ENCODE measurements around the gene IMP4. TPM values are rescaled to one million over a fixed set of nuclear protein-coding genes. Genes with fewer than 3 reads are reported as not detected.
"Not testable (repeated sequence)": the region's sequence is repeated elsewhere in the genome, so short reads cannot be mapped to it uniquely, and the experiment has no call there.

IMP4 gene, protein sequence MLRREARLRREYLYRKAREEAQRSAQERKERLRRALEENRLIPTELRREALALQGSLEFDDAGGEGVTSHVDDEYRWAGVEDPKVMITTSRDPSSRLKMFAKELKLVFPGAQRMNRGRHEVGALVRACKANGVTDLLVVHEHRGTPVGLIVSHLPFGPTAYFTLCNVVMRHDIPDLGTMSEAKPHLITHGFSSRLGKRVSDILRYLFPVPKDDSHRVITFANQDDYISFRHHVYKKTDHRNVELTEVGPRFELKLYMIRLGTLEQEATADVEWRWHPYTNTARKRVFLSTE
- 66.4 TPM for polyA plus RNA-seq (2013, experiment 1 of 2; ENCODE audit: insufficient read length)
- polyA plus RNA-seq (2013, experiment 2 of 2; ENCODE audit: insufficient read length) = 49.2 TPM

DNA sequence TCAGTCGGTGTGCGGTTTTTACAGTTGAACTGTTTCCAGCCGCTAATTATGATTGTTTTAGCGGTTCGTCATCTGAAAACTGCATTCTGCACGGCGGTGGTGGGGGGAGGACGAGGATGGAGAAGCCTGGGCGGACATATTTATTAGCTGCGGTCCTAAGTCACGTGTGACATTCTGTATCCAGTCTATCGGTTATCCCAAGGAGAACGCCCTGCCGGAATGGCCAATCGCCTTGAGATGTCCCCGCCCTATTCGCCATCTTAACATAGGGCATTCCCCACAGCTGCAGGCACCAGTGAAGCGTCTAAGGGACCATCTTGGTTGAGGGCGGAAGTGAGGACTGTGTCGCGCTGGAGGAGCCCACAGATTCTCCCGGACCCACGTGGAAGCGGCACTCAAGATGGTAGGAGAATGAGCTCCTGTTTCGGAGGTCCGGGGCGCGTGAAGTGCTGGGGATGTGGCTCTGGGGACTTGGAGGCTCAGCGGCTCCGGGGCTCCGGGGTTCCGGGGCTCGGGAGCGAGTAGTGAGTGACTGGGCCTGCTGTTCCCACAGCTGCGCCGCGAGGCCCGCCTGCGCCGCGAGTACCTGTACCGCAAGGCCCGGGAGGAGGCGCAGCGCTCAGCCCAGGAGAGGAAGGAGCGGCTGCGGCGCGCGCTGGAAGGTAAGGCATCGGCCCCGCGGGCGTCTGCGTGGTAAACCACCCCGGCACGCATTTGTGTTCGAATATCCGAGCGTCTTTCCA is at the start of gene IMP4:
TSS of gene IMP4 (plus strand) at position 365 of the 743 bp plus-strand sequence. CDS start at position 401, 36 bp downstream.
- peak; percentile 100 for DNase-seq

- DNase-seq = no peak
Observed at GRCh38 chr2:130300258-130300969, 42.3 kb upstream of the IMP4 start.

- DNase-seq = no peak
Observed at GRCh38 chr2:130300970-130301348, 41.7 kb upstream of the IMP4 start.

GRCh38 chr2:130302164-130302886 is 40.4 kb upstream of the IMP4 start:
- DNase-seq = no peak

DNA sequence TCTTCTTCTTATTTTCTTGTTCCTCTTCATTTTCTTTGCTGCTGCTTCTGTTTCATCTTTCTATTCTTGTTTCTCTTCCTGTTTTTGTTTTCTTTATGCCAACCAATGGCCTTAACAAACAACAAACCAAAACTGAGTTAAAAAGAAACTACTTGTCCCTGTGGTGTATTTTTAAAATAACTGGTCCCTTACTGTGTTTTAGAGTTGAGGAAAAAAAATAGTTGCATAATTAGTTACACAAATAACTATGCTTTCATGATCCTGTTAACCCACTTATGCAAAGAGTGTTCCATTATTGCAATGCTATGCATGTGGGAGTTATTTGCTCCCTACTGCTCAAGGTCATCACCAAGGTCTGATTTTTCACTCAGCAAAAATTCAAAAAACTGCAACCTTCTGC is 39.5 kb upstream of the IMP4 start:
- DNase-seq = no peak

GRCh38 chr2:130304726-130305125 is 38.0 kb upstream of the IMP4 start:
- DNase-seq = no peak

- no peak for DNase-seq
Observed at GRCh38 chr2:130307850-130308249, 34.8 kb upstream of the IMP4 start.

GRCh38 chr2:130310881-130311280 is 31.8 kb upstream of the IMP4 start:
- no peak for DNase-seq

GRCh38 chr2:130313812-130314334 is 28.8 kb upstream of the IMP4 start:
- DNase-seq = no peak

GRCh38 chr2:130314377-130314776 is 28.3 kb upstream of the IMP4 start:
- no peak for DNase-seq

- DNase-seq = no peak
Observed at GRCh38 chr2:130316596-130316995, 26.1 kb upstream of the IMP4 start.

GRCh38 chr2:130318906-130319305 is 23.8 kb upstream of the IMP4 start:
- DNase-seq = no peak

DNA sequence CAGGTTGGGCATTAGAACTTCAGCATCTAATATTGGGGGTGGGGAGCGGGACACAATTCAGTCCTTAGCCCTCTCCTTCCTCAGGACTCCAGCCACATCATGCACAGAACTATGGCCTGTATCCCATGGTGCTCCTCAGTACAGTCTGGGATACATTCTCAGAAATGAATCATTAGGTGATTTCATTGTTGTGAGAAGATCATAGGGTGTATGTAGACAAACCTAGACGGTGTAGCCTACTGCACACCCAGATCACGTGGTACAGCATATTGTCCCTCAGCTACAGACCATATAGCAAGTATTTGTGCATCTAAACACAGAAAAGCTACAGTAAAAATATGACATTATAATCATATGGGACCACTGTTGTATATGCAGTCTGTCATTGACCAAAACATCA is 23.2 kb upstream of the IMP4 start:
- no peak for DNase-seq

- peak; percentile 66 for DNase-seq
Observed at GRCh38 chr2:130327703-130328527, 14.8 kb upstream of the IMP4 start.

- DNase-seq = no peak
Observed at GRCh38 chr2:130328710-130329109, 14.0 kb upstream of the IMP4 start.

DNA sequence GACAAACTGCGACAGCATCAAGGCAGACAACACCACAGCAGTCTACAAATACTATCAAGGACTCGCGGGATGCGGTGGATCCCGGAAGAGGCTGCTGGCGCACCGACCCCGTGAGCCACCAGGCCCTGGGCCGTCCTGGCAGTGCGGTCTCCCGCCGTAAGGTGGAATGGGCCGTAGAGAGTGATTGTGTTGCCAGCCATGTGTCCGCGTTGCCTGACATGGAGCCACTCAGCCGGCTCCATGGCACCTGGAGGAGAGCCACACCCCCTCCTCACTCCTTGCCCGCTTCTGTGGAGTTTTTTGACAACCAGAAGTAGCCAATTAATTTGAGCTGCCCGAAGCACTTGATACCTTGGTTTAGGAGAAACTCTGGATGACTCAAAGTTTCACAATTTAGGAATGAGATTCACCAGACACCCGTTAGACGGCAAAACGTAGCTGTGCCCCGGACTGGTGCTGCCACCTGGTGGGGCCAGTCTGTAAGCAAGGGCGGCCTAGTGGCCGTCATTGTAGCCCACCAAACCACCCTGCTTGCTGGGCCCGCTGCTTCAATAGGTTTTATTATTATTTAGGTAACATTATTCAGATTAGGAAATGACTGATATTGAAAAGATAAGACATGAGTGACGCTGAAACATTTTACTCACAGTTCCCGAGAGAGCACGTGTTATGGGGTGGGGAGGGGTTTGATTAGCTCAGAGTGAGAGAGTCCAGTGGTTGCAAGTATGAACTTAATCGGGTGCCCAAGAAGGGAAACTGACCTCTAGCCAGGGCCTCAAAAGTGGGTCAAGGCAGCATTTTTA is 10.2 kb upstream of the IMP4 start:
- DNase-seq = peak; percentile 77

DNA sequence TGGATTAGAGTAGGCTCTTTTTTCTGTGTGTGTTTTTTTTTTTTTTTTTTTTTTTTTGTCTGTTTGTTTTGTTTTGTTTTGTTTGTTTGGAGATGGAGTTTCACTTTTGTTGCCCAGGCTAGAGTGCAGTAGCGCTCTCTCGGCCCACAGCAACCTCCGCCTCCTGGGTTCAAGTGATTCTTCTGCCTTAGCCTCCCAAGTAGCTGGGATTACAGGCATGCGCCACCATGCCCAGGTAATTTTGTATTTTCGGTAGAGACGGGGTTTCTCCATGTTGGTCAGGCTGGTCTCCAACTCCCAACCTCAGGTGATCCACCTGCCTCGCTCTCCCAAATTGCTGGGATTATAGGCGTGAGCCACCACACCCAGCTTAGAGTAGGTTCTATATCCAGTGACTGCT is 9.4 kb upstream of the IMP4 start:
- DNase-seq = not testable (repeated sequence)

DNA sequence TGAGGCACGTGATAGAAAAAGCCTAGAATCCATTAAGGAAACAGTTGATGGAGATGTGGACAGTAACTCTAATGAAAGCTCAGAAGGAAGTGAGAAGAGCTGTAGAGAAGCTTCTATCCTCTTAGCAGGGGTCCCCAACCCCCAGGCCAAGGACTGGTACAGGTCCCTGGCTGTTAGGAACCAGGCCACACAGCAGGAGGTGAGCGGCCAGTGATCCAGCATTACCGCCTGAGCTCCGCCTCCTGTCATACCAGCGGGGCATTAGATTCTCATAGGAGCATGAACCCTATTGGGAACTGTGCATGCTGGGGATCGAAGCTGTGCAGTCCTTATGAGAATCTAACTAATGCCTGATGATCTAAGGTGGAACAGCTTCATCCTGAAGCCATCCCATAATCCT is 8.7 kb upstream of the IMP4 start:
- no peak for DNase-seq

- no peak for DNase-seq
Observed at GRCh38 chr2:130335226-130335625, 7.5 kb upstream of the IMP4 start.

DNA sequence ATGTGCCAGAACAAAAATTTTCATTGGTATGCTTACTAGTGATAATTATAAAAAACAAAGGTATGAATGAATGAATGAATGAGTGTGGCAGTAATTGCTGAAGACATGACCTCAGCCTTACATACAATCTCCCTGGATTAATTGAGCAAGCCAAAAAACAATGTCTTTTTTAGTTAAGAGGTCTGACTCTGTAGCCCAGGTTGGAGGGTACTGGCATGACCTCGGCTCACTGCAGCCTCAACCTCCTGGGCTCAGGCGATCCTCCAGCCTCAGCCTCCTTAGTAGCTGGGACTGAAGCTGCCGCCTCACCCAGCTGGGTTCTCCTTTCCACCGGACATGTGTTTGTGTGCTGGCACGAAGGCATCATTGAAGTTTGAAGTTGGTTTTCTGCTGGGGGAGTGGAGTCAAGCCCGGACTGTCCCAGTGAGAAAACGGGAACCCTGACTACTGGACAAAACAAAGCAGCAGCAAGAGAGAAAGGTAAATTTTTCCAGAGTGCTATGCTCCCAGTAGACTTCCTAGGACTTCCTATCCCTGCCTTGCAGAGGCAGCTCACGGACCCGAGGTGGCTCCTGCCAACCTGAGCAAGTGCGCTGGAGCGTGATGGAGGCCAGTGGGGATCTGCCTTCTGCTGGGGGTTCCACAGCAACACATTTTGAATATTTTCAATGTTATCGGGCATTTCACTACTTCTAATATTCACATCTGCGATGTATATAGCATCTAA is 6.4 kb upstream of the IMP4 start:
- no peak for DNase-seq

All from fibroblast of skin of back (primary cell).